HCT116 (cell line): Measurements from ENCODE around the gene IQCM. TPM values are rescaled to one million over a fixed set of nuclear protein-coding genes. Genes with fewer than 3 reads are reported as not detected.

Experiments
- ATAC-seq: fragments of 200-7000 bp; cut with Tn5 transposase; 2 replicates; pipeline ENCODE4 v1.9.1; 2020; ENCODE audit warnings: mild to moderate bottlenecking, moderate library complexity
- BruUV-seq: library from RNA; stranded (reverse); fragments of 400-500 nt; replicated peaks from 2 replicates; lab custom pipeline; 2021; lab: Mats Ljungman, UMichigan
- CTCF ChIA-PET: fragments of 300-600 bp; sonication (Branson Sonifier 250); formaldehyde crosslinking; loops from one replicate; lab custom pipeline; 2021; ENCODE audit warnings: antibody characterized with exemption; lab: Charles Lee
- POLR2A ChIA-PET: fragments of 300-600, 350-600 bp; sonication (Branson Sonifier 250); formaldehyde crosslinking; loops from one replicate; lab custom pipeline; 2021; ENCODE audit warnings: antibody characterized with exemption; lab: Charles Lee
- RAD21 ChIA-PET, 2 experiments: fragments of 300-600 bp; sonication (Branson Sonifier 250); formaldehyde crosslinking; loops; one replicate each; lab custom pipeline; 2023; ENCODE audit warnings: low total read pairs in 2 of 2; ENCODE audit not compliant: uncharacterized antibody in 2 of 2, unreplicated experiment in 2 of 2, low non-redundant PET in 1 of 2; lab: Charles Lee
- DNase-seq: peaks from one replicate; pipeline ENCODE4 v3.0.0-alpha.2; 2010; ENCODE audit warnings: low read depth, low spot score
- H2AFZ ChIP-seq: fragments of 200-600 bp; shearing (Covaris generic), sonication (generic); 2 replicates; pipeline ENCODE4 v1.6.1; 2017; ENCODE audit warnings: low read depth, mixed run types, mixed read lengths, antibody characterized with exemption, low read length; ENCODE audit not compliant: poor library complexity, severe bottlenecking
- H3K27ac ChIP-seq: 2 replicates; pipeline ENCODE4 v1.5.1; 2012; ENCODE audit warnings: low read depth, low read length
- H3K27me3 ChIP-seq: fragments of 200-600 bp; sonication (generic); 2 replicates; pipeline ENCODE4 v1.6.1; 2016; ENCODE audit warnings: mixed run types, low read length, mixed read lengths; ENCODE audit not compliant: insufficient read depth
- H3K36me3 ChIP-seq, 2 experiments: fragments of 200-500 bp in 1 of 2; fragments of 200-600 bp in 1 of 2; sonication (Bioruptor generic) in 1 of 2; sonication (generic) in 1 of 2; 2 replicates each; pipeline versions ENCODE4 v1.5.1 to v1.6.1; 2014 to 2016; ENCODE audit warnings: low read length in 2 of 2, inconsistent platforms in 1 of 2, mixed read lengths in 1 of 2, mixed run types in 1 of 2; ENCODE audit not compliant: insufficient read depth in 2 of 2, control insufficient read depth in 1 of 2
- H3K4me1 ChIP-seq, 2 experiments: fragments of 200-600 bp in 1 of 2; sonication (generic) in 1 of 2; 2 replicates each; pipeline versions ENCODE4 v1.5.1 to v1.6.1; 2012 to 2017; ENCODE audit warnings: low read length in 2 of 2, inconsistent platforms in 1 of 2, mild to moderate bottlenecking in 1 of 2, mixed read lengths in 1 of 2, mixed run types in 1 of 2, moderate library complexity in 1 of 2; ENCODE audit not compliant: insufficient read depth in 2 of 2, control insufficient read depth in 1 of 2
- H3K4me2 ChIP-seq: fragments of 200-600 bp; sonication (generic); 2 replicates; pipeline ENCODE4 v1.6.1; 2017; ENCODE audit warnings: mixed run types, low read length, mixed read lengths
- H3K4me3 ChIP-seq, 2 experiments: fragments of 200-600 bp in 1 of 2; sonication (generic) in 1 of 2; replicated peaks in 1 of 2; 2 replicates each; pipeline ENCODE4 v1.5.1; 2011 to 2016; ENCODE audit warnings: low read length in 2 of 2, control low read depth in 1 of 2, low read depth in 1 of 2, mild to moderate bottlenecking in 1 of 2, mixed read lengths in 1 of 2, mixed run types in 1 of 2
- H3K79me2 ChIP-seq: fragments of 200-600 bp; sonication (generic); 2 replicates; pipeline ENCODE4 v1.6.1; 2017; ENCODE audit warnings: mild to moderate bottlenecking, mixed run types, low read length, moderate library complexity, mixed read lengths; ENCODE audit not compliant: insufficient read depth
- H3K9ac ChIP-seq: fragments of 200-600 bp; sonication (generic); 2 replicates; pipeline ENCODE4 v1.6.1; 2016; ENCODE audit warnings: low read length, mixed read lengths
- H3K9me2 ChIP-seq: fragments of 200-600 bp; sonication (generic), shearing (Covaris generic); 2 replicates; pipeline ENCODE4 v1.6.1; 2017; ENCODE audit warnings: mixed run types, mild to moderate bottlenecking, moderate library complexity; ENCODE audit not compliant: insufficient read depth
- H3K9me3 ChIP-seq, 2 experiments: fragments of 200-500 bp in 1 of 2; fragments of 200-600 bp in 1 of 2; sonication (Bioruptor generic) in 1 of 2; sonication (generic) in 1 of 2; 2 replicates each; pipeline ENCODE4 v1.6.1; 2014 to 2017; ENCODE audit warnings: low read length in 2 of 2, mixed read lengths in 2 of 2, inconsistent platforms in 1 of 2, low read depth in 1 of 2, mild to moderate bottlenecking in 1 of 2, mixed run types in 1 of 2, moderate library complexity in 1 of 2; ENCODE audit not compliant: control insufficient read depth in 1 of 2, insufficient read depth in 1 of 2
- H4K20me1 ChIP-seq: fragments of 200-600 bp; sonication (generic), shearing (Covaris generic); 2 replicates; pipeline ENCODE4 v1.6.1; 2017; ENCODE audit warnings: mixed run types, mild to moderate bottlenecking, moderate library complexity; ENCODE audit not compliant: insufficient read depth
- ATF3 ChIP-seq: IDR thresholded peaks from 2 replicates; pipeline ENCODE4 v1.6.1; 2012
- CEBPB ChIP-seq: IDR thresholded peaks from 2 replicates; pipeline ENCODE4 v1.6.1; 2012; ENCODE audit warnings: low read depth
- CTCF ChIP-seq, 3 experiments: fragments of 200-600 bp in 1 of 3; sonication (generic) in 1 of 3; IDR thresholded peaks in 2 of 3; conservative IDR thresholded peaks in 1 of 3; 2 replicates each; pipeline ENCODE4 v1.5.1; 2012 to 2017; ENCODE audit warnings: low read depth in 2 of 3, low read length in 2 of 3, antibody characterized with exemption in 1 of 3, borderline replicate concordance in 1 of 3, control low read depth in 1 of 3, mild to moderate bottlenecking in 1 of 3, mixed read lengths in 1 of 3, mixed run types in 1 of 3, moderate library complexity in 1 of 3; ENCODE audit not compliant: insufficient read depth in 1 of 3
- RAD21 ChIP-seq: IDR thresholded peaks from 2 replicates; pipeline ENCODE4 v1.6.1; 2012; ENCODE audit warnings: low read depth, mild to moderate bottlenecking
- SIN3A ChIP-seq: IDR thresholded peaks from 2 replicates; pipeline ENCODE4 v1.6.1; 2012; ENCODE audit warnings: low read depth
- SP1 ChIP-seq: IDR thresholded peaks from 2 replicates; pipeline ENCODE4 v1.6.1; 2012; ENCODE audit warnings: low read depth
- ZBTB33 ChIP-seq: IDR thresholded peaks from 2 replicates; pipeline ENCODE4 v1.6.1; 2011; ENCODE audit warnings: mild to moderate bottlenecking, low read length, moderate library complexity; ENCODE audit not compliant: insufficient replicate concordance; ENCODE audit errors: extremely low read depth
- ZFX ChIP-seq: fragments of 450-650 bp; IDR thresholded peaks from 2 replicates; pipeline ENCODE4 v1.6.1; 2017
- ZNF274 ChIP-seq: fragments of 200-500 bp; sonication (Bioruptor generic); IDR thresholded peaks from 2 replicates; pipeline ENCODE4 v1.6.1; 2014; ENCODE audit warnings: mild to moderate bottlenecking, low read depth, low read length, inconsistent platforms
- intact Hi-C: fragments of 100-400 bp; cut with micrococcal nuclease; formaldehyde crosslinking; loops from 2 replicates; pipeline ENCODE4 v1.10.0; 2022
- total RNA-seq: library from RNA; stranded (reverse); gene quantifications from one replicate; pipeline ENCODE4 v1.2.1, GENCODE V29; 2021; ENCODE audit not compliant: unreplicated experiment

Gene IQCM
- total RNA-seq, 1 experiment from 2014 or later: 0.20 TPM

- no peak for ATAC-seq
- ChIA-PET POLR2A (no interaction called here), CTCF (no interaction called here)
- H3K27ac ChIP-seq: no peak overlapping the region
- H3K9me3 ChIP-seq: no peaks in the 10 kb centered on the region
- no peak overlapping the region for H3K9ac ChIP-seq
- intact Hi-C loops: no loop called here
- no TSS peak for BruUV-seq
- no peak overlapping the region for H3K4me2 ChIP-seq
- H3K36me3 ChIP-seq: no peaks in the 10 kb centered on the region
- TF ChIP-seq SIN3A: no peak
- TF ChIP-seq SP1: no peak
- no peak for TF ChIP-seq ZNF274
- TF ChIP-seq ZFX: no peak
- TF ChIP-seq ATF3: no peak
- TF ChIP-seq RAD21: no peak
- TF ChIP-seq CEBPB: no peak
- no peak for TF ChIP-seq ZBTB33
- no peak for TF ChIP-seq CTCF (IDR thresholded peaks at IDR 0.05 in 2 of 3, conservative IDR thresholded peaks at IDR 0.05 in 1 of 3; ENCODE audit: borderline replicate concordance in 1 of 3, insufficient read depth in 1 of 3, low read depth in 2 of 3, low read length in 2 of 3)
- TF ChIP-seq, all 23 proteins: peak for 0
- no peaks in the 10 kb centered on the region for H3K9me2 ChIP-seq
- H3K27me3 ChIP-seq: no peaks in the 10 kb centered on the region
- RAD21 ChIA-PET: no interaction called here
- H2AFZ ChIP-seq: no peak overlapping the region
- no peaks in the 10 kb centered on the region for H4K20me1 ChIP-seq
- H3K79me2 ChIP-seq: no peaks in the 10 kb centered on the region
- no peak for DNase-seq
- no peak overlapping the region for H3K4me3 ChIP-seq
- H3K4me1 ChIP-seq: no peaks in the 10 kb centered on the region
Measured at GRCh38 chr4:149555146-149555545, 260.5 kb downstream of the IQCM start.
